PFSK-1 (cell line): ENCODE measurements around the gene MYOZ3.

Experiments
- FOXP2 ChIP-seq: optimal IDR thresholded peaks from 2 replicates; pipeline ENCODE3; 2011; ENCODE audit warnings: borderline replicate concordance, control low read depth, inconsistent platforms; ENCODE audit not compliant: insufficient read depth; ENCODE audit errors: extremely low read length, extremely low read depth
- POLR2AphosphoS5 ChIP-seq: IDR thresholded peaks from 2 replicates; pipeline ENCODE4 v1.6.1; 2012; ENCODE audit warnings: low read depth, mild to moderate bottlenecking, control low read depth, low read length, moderate library complexity
- SIN3A ChIP-seq: IDR thresholded peaks from 2 replicates; pipeline ENCODE4 v1.6.1; 2012; ENCODE audit warnings: mild to moderate bottlenecking, low read length, moderate library complexity, borderline replicate concordance; ENCODE audit not compliant: insufficient read depth
- TAF1 ChIP-seq: IDR thresholded peaks from 2 replicates; pipeline ENCODE4 v1.6.1; 2012; ENCODE audit warnings: low read length, control low read depth, borderline replicate concordance; ENCODE audit not compliant: insufficient read depth
- TF ChIP-seq, protein P1 (sequence below), 2 experiments: IDR thresholded peaks; 2 replicates each; pipeline versions ENCODE4 v1.6.1 to v1.8.0; 2011 to 2012; ENCODE audit warnings: low read depth in 2 of 2, low read length in 2 of 2, control low read depth in 1 of 2, inconsistent platforms in 1 of 2, mild to moderate bottlenecking in 1 of 2, moderate library complexity in 1 of 2; ENCODE audit not compliant: insufficient read depth in 1 of 2

DNA sequence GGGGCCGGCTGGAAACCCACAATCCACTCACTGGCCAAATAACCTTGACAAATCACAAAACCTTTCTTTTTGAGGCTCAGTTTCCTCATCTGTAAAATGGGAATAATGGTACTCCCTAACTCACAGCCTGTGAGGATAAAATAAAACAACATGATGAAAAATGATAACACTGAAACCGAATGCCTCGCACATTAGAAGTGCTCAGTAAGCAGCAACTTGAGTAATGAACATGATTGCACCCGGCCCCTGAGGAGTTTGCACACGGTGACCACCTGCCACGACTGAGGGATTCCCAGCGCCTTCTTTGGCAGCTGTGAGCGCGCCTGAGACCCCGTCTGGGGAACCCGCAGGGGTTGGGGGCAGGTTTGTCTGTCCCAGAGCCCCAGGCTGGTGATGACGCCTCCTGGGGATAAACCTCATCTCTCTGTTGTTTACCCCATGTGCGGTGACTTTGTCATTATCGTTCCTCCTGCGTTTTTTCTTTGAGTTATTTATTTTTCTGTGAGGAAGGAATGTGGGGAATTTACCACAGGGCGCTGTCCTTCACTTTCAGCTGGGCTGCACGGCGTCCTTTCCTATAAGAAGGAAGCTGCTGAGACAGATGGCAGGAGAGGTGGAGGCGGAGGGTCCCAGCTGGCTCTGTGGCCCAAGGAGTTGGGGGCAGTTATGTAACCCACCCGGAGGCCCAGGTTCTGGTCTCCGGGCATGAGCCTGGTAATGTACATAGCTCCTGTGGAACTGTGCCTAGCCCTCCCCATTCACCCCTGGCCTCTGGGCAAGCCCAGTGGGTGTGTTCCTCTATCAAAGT is 23.6 kb upstream of the MYOZ3 start:
- TF ChIP-seq POLR2AphosphoS5 (no peak), TAF1 (no peak), SIN3A (no peak), FOXP2 (no peak)
- TF ChIP-seq, protein P1, sequence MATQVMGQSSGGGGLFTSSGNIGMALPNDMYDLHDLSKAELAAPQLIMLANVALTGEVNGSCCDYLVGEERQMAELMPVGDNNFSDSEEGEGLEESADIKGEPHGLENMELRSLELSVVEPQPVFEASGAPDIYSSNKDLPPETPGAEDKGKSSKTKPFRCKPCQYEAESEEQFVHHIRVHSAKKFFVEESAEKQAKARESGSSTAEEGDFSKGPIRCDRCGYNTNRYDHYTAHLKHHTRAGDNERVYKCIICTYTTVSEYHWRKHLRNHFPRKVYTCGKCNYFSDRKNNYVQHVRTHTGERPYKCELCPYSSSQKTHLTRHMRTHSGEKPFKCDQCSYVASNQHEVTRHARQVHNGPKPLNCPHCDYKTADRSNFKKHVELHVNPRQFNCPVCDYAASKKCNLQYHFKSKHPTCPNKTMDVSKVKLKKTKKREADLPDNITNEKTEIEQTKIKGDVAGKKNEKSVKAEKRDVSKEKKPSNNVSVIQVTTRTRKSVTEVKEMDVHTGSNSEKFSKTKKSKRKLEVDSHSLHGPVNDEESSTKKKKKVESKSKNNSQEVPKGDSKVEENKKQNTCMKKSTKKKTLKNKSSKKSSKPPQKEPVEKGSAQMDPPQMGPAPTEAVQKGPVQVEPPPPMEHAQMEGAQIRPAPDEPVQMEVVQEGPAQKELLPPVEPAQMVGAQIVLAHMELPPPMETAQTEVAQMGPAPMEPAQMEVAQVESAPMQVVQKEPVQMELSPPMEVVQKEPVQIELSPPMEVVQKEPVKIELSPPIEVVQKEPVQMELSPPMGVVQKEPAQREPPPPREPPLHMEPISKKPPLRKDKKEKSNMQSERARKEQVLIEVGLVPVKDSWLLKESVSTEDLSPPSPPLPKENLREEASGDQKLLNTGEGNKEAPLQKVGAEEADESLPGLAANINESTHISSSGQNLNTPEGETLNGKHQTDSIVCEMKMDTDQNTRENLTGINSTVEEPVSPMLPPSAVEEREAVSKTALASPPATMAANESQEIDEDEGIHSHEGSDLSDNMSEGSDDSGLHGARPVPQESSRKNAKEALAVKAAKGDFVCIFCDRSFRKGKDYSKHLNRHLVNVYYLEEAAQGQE (IDR thresholded peaks at IDR 0.05; ENCODE audit: insufficient read depth in 1 of 2, low read depth in 2 of 2, low read length in 2 of 2), result peak; percentile 68 to 88; a peak in 3 of 4 replicates
